Activated naive CD4-positive, alpha-beta T cell treated with anti-CD3 and anti-CD28 coated beads, Interleukin-2, amount 50 U/mL, for 24 hours (primary cell): ENCODE results near the gene PROC.

ENCODE experiments used
- H3K27ac Mint-ChIP-seq: one replicate; pipeline ENCODE4 v1.8.0; 2021; ENCODE audit warnings: mild to moderate bottlenecking, mixed read lengths
- H3K27me3 Mint-ChIP-seq: one replicate; pipeline ENCODE4 v1.8.0; 2021; ENCODE audit warnings: mixed read lengths
- H3K36me3 Mint-ChIP-seq: one replicate; pipeline ENCODE4 v1.8.0; 2021; ENCODE audit warnings: mixed read lengths
- H3K4me1 Mint-ChIP-seq: one replicate; pipeline ENCODE4 v1.8.0; 2021; ENCODE audit warnings: mixed read lengths
- H3K4me3 Mint-ChIP-seq: one replicate; pipeline ENCODE4 v1.8.0; 2021; ENCODE audit warnings: mild to moderate bottlenecking, mixed read lengths
- H3K9me3 Mint-ChIP-seq: one replicate; pipeline ENCODE4 v1.8.0; 2021; ENCODE audit warnings: mixed read lengths

Gene PROC

DNA sequence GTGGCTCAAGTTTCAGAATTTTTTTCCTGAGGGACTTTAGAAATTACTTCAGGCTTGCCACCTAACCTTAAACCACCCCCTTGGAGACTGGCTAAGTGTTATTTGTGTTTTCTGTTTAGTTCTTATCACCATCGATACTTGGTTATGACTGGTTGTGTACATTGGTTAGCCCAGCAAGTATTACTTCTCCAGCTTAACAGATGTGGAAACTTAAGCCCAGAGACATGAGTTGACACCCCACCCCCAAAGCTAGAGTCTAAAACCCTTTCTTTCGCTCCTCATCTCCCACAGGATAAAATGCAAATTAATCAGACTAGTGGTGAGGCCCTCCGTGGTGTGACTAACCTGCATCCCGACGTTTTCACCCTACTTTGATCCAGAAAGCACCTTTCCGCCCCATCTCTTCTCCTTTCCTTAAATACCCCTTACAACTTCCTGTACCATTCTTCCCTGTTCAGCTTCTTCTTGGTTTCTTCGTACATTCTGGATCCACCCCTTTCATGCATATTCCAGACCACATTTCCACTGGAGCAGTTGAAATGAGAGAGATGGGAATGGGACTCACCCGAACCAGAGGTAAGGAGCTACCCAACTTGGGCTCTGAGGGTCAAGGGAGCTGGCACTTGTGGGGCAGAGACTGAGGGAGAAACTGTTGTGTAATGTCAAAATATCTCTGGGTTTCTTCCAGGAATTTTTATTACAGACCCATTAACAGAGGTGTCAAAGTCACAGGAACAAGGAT, 29.6 kb upstream of the PROC start:
- peaks cover 9% of the 10 kb centered on the region for H3K36me3 Mint-ChIP-seq

DNA sequence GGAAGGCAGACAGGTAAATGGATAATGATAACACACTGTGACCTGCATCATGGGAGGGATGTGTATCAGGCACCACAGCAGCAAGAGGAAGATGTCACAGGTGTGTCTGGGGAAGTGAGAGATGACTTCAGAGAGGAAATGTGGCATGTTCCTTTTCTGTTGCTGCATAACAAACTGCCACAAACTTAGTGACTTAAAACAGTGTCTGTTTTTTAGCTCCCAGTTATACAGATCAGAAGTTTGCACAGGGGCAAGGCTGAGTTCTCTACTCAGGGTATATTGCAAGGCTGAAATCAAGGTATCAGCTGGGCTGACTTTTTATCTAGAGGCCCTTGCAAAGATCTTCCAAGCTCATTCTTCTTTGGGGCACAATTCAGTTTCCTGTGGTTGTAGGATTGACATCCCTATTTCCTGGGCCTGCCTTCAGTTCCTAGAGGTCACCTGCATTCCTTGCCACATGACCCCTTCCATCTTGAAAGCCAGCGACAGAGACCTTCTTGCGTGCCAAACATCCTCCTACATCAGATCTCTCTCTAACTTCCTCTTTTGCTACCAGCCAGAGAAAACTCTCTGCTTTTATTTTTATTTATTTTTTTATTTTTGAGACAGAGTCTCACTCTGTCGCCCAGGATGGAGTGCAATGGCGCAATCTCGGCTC, 28.3 kb upstream of the PROC start:
- Mint-ChIP-seq H3K27me3 (no peaks in the 10 kb centered on the region), H3K27ac (peak overlapping the region; percentile 85), H3K9me3 (no peaks in the 10 kb centered on the region), H3K4me3 (peak overlapping the region; percentile 26), H3K36me3 (peaks cover 9% of the 10 kb centered on the region), H3K4me1 (peaks cover 68% of the 10 kb centered on the region)

More for the DNA sequence above, 29.6 kb upstream of the PROC start:
- H3K4me1 Mint-ChIP-seq: peaks cover 77% of the 10 kb centered on the region
- peak overlapping the region; percentile 91 for H3K4me3 Mint-ChIP-seq
- H3K27me3 Mint-ChIP-seq: no peaks in the 10 kb centered on the region
- peak overlapping the region; percentile 97 for H3K27ac Mint-ChIP-seq
- no peaks in the 10 kb centered on the region for H3K9me3 Mint-ChIP-seq

DNA sequence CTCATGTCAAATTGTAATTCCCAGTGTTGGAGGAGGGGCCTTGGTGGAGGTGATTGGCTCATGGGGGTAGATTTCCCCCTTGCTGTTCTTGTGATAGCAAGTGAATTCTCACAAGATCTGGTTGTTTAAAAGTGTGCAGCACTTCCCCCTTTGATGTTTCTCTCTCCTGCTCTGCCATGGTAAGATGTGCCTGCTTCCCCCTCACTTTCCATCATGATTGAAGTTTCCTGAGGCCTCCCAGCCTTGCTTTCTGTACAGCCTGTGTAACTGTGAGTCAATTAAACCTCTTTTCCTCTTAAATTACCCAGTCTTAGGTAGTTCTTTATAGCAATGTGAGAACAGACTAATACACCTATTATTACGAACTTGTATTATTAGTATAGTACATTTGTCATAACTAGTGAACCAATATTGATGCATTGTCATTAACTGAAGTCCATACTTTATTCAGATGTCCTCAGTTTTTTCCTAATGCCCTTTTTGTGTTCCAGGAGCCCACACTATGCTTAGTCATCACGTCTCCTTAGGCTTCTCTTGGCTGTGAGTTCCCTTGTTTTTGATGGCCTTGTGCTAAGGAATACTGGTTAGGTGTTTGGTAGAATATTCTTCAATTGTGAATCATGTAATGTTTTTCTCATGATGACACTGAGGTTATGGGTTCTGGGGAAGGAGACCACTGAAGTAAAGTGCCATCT, 25.9 kb upstream of the PROC start:
- peak overlapping the region; percentile 69 for H3K27ac Mint-ChIP-seq
- H3K9me3 Mint-ChIP-seq: no peaks in the 10 kb centered on the region
- H3K4me1 Mint-ChIP-seq: peaks cover 47% of the 10 kb centered on the region
- peaks cover 11% of the 10 kb centered on the region for H3K36me3 Mint-ChIP-seq
- no peaks in the 10 kb centered on the region for H3K27me3 Mint-ChIP-seq
- H3K4me3 Mint-ChIP-seq: peak overlapping the region; percentile 26

DNA sequence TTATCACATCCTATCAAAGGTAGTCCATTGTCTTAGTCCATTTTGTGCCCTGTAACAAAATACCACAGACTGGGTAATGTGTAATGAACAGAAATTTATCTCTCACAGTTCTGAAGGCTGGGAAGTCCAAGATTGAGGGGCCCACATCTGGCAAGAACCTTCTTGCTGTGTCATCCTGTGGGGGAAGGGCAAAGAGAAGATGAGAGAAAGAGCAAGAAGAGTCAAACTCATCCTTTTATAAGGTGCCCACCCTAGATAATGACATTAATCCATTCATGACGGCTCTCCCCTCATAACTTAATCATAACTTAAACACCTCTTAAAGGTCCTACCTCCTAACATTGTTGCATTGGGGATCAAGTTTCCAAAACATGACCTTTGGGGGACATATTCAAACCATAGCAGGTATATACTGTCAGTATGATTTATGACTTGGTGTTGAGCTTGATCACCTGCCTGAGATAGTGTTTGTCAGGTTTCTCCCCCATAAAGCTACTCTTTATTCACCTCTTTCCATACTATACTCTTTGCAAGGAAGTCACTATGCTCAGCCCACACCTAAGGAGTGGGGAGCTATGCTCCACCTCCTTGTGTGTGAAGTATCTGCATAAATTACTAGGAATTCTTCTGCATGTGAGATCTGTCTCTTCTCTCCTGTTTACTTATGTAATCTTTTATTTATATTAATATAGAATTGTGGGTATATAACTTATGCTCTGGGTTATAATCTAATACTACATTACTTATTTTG, 25.2 kb upstream of the PROC start:
- Mint-ChIP-seq H3K27me3 (no peaks in the 10 kb centered on the region), H3K27ac (peak overlapping the region; percentile 2), H3K4me1 (peaks cover 48% of the 10 kb centered on the region), H3K9me3 (no peaks in the 10 kb centered on the region), H3K36me3 (peaks cover 11% of the 10 kb centered on the region), H3K4me3 (no peak overlapping the region)

DNA sequence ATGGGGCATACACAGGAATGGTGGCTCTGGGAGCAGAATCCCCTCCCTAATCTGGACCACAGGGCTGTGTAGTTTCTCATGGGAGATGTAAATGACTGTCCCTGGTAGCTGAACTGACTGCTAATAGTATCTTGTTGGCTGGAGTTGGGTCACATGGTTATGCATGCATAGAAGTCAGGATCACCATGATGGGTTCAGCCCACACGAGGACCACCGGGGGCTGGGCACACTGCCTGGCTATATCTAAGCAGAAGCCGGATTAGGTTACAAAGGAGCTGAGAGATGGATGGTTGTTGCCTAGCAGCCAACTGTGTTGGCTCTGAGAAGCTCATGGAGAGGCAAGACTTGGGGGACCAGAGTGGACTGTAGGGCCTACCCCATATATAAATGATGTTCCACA, 23.7 kb upstream of the PROC start:
- Mint-ChIP-seq H3K4me1 (peaks cover 38% of the 10 kb centered on the region), H3K9me3 (no peaks in the 10 kb centered on the region), H3K27ac (no peak overlapping the region), H3K4me3 (no peak overlapping the region), H3K27me3 (no peaks in the 10 kb centered on the region), H3K36me3 (peaks cover 11% of the 10 kb centered on the region)

DNA sequence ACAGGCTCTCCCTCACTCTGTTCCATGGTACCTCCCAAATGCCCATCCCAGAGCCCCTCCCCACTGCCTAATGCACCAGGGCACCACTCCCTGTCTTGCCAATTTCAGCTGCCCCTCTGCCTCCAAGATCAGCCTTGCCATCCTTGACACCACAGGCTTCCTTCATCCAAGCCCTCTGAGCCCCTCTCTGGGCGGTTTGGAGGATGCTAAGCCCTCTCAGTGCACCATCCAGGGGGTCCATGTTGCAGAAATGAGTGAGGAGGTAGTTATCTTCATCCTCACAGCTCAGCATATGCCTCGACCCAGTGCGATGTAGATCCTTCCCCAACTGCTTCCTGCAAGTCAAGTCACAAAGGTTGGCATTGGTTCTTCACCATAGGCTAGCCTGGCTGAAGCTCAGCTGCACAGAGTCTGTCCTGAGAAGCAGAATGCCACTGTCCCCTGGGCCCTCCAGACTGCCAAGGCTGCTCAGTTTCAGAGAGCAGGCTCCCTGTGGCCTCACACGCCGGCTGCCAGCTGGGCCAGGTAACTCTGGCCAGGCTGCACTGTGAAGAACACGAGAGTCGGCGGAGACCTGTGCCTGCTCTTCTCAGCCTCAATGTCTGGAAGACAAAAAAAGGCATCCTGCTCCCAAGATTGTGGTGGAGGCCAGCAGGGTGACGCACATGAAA, 20.5 kb upstream of the PROC start:
- no peaks in the 10 kb centered on the region for H3K27me3 Mint-ChIP-seq
- H3K4me3 Mint-ChIP-seq: no peak overlapping the region
- H3K27ac Mint-ChIP-seq: no peak overlapping the region
- H3K4me1 Mint-ChIP-seq: peaks cover 11% of the 10 kb centered on the region
- H3K36me3 Mint-ChIP-seq: peaks cover 5% of the 10 kb centered on the region
- H3K9me3 Mint-ChIP-seq: no peaks in the 10 kb centered on the region

DNA sequence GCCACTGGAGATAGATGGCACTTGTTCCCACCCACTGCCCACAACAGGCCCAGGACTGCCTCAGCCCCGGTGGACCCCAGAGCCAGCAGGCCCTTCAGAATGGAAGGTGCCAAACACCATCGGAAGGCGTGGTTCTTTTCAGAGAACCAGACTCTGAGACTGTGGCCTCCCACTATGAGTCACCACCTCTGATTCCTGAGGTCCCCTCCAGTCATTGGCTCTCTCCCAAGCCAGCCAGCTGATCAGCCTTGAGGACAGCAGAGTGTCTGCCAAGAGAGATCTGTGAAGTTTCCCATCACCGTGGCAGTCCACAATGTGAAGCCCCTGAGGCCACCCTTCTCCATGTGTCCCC, 20.0 kb upstream of the PROC start:
- H3K4me1 Mint-ChIP-seq: peaks cover 6% of the 10 kb centered on the region
- H3K27ac Mint-ChIP-seq: no peak overlapping the region
- no peaks in the 10 kb centered on the region for H3K27me3 Mint-ChIP-seq
- no peaks in the 10 kb centered on the region for H3K9me3 Mint-ChIP-seq
- peaks cover 5% of the 10 kb centered on the region for H3K36me3 Mint-ChIP-seq
- no peak overlapping the region for H3K4me3 Mint-ChIP-seq

DNA sequence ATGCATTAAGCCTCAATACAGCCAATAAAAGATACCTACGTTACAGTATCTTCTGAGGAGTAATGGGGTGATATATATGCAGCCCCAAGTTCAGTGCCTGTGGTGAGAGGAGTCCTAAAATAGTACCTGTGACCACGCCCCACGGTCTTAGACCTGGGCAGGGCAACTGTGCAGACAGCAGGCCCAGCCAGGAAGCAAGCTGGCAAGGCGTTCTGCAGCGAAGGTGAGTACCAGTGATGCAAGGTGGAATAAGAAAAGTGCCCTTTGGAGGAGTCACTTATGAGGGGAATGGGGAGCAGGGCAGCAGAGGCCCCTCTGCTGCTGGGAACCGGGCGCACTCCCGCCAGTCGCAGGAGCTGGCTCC, 17.7 kb upstream of the PROC start:
- Mint-ChIP-seq H3K4me3 (no peak overlapping the region), H3K4me1 (peaks cover 6% of the 10 kb centered on the region), H3K9me3 (no peaks in the 10 kb centered on the region), H3K27me3 (no peaks in the 10 kb centered on the region), H3K36me3 (peaks cover 2% of the 10 kb centered on the region), H3K27ac (no peak overlapping the region)

DNA sequence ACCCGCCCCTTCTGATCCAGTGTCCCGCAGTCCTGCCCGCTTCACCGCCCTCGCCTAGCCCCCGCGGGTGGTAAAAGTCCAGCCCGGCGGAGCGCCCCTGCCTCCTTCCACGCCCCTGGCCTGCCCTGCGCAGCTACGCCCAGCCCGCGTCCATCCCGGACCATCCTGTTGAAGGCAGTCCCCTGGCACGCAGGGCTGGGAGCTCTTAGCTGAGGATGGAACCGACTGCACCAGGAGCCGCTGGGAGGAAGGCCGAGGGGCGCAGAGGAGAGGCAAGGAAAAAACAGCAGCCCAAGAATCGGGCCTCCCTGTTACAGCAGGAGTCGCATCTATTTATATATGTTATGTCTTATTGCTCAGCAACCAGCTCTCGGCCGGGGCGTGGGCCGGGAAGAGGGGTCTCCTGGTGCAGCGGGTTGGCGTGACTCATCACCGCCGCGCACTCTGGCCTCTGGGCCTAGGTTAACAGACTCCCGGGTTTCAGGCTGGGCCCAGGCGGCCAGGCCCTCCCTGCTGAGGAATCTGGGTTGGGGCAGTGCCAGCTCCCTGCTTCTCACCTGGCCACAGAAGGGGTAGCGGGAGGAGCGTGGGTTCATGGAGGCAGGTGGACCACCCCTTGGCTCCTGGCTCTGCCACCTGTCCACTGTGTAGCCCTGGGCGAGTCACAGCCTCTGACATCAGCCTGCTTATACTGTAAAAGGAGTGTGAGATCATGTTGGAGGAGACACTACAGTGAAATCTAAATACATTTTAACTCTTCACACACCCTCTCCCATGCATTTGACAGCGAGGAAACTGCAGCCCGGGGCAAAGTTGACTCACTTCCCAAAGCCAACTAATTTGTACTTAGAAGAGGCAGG, 17.1 kb upstream of the PROC start:
- Mint-ChIP-seq H3K27me3 (no peaks in the 10 kb centered on the region), H3K36me3 (peaks cover 2% of the 10 kb centered on the region), H3K4me3 (no peak overlapping the region), H3K4me1 (peaks cover 6% of the 10 kb centered on the region), H3K9me3 (no peaks in the 10 kb centered on the region), H3K27ac (no peak overlapping the region)

DNA sequence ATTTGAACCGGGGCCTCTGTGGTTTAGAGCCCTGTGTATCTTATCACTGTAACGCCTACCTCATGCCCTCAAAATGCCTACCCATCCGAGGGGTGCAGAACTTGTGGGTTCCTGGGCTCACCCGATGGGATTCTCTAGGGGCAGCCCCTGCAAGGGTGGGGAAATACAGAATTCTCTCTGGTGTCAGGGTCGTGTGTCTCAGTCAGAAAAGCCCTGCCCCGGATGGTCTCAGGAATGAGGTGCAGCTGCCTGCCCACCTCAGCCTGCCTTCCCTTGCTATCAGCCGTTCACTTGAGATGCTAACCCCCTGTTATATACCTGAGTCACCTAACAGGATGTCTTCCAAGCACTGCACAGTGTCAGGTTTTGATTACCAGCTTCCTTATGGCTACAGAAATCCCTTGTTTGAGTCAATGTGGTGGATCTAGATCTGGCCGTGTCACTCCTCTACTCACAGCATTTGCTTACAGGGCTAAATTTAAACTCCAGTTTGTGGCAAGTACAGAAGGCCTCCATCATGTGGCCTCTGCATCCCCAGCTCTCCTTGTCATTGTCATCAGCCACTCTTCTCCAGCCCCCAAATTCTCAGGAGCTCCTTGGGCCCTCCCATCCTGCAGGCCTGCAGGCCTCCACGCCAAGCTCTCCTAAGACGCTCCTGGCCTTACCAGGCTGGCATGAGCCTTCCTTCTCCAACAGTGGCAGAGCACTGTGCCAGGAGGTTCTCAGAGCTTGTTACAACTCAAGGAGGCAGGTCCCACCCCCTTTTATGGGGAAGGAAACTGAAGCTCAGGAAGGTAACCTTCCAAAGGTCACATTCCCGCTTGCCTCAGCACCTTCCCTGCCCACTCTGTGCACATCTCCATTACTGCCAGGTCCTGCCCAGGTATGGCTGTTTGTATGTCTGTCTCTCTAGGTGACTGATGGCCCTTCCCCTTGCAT, 16.2 kb upstream of the PROC start:
- Mint-ChIP-seq H3K27ac (no peak overlapping the region), H3K9me3 (no peaks in the 10 kb centered on the region), H3K4me1 (peaks cover 6% of the 10 kb centered on the region), H3K27me3 (no peaks in the 10 kb centered on the region), H3K36me3 (no peaks in the 10 kb centered on the region), H3K4me3 (no peak overlapping the region)

DNA sequence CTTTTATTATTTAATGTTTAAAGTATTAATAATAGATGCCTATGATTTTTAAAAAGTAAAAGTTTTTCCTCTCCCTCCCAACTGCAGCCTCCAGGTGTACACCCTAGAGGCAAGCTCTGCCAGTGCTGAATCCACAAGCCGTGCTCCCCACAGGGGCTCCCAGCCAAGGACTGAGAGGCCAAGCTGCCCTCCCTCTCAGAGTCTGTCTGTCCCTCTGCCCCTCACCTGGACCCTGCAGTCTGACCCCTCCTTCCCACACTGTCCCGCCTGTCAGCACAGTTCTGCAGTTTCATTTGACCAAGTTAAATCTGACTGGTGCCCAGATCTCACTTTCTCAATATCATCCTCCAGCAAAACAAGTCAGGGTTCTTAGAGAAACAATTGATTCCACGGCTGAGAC, 14.8 kb upstream of the PROC start:
- Mint-ChIP-seq H3K36me3 (no peaks in the 10 kb centered on the region), H3K4me1 (peaks cover 6% of the 10 kb centered on the region), H3K4me3 (no peak overlapping the region), H3K9me3 (no peaks in the 10 kb centered on the region), H3K27ac (no peak overlapping the region), H3K27me3 (no peaks in the 10 kb centered on the region)

DNA sequence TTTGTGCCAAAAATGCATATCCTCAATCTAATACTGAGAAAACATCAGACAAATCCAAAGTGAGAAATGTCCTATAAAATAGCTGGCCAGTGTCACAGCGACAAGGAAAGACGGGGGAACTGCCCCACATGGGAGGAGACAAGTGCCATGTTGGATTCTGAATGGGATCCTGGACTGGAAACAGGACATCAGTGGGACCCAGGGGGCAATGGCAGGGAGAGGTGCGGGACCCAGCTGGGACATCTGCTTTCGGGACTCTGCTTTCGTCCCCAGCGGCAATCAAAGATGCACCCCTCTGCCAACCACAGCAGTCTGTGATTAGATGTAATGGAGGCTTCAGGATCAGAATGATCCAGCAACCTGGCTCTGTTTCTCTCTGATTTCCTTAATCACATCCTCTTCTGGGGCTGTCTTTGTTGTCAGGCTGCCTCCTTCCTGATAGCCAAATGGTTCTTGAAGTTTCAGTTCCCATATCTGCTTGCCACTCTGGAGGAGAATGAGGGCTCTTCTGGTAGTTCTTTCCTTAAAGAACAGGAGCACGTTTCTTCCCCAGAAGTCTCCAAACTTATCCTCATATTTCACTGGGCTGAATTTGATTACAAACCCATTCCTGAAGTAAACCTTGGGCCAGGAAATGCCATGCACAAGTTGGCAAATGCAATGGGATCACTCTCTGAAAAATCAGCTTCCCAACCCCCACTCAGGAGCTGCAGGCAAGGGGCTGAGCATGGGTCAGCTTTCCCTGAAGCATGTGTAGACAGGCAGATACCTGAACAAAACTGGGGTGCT, 13.6 kb upstream of the PROC start:
- no peak overlapping the region for H3K27ac Mint-ChIP-seq
- H3K4me1 Mint-ChIP-seq: peaks cover 9% of the 10 kb centered on the region
- H3K36me3 Mint-ChIP-seq: no peaks in the 10 kb centered on the region
- H3K9me3 Mint-ChIP-seq: no peaks in the 10 kb centered on the region
- no peak overlapping the region for H3K4me3 Mint-ChIP-seq
- no peaks in the 10 kb centered on the region for H3K27me3 Mint-ChIP-seq

DNA sequence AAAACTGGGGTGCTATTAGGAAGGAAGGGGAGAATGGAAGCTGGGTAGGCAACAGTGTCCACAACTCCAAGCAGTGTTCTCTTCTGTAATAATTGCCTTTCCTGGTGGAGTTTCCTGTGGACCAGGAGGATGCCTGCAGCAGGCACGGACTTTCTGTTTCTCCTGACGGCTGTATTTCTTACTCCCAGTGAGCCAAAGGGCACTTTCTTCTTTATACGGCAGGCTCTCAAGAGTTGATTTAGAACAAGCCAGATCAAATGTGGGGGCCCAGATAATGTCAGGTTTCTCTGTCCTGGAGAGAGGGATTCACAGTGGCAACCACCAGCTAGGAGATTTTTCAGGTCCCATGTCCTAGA, 13.0 kb upstream of the PROC start:
- H3K4me1 Mint-ChIP-seq: peaks cover 12% of the 10 kb centered on the region

More for the DNA sequence above, 13.0 kb upstream of the PROC start:
- no peak overlapping the region for H3K4me3 Mint-ChIP-seq
- no peak overlapping the region for H3K27ac Mint-ChIP-seq
- no peaks in the 10 kb centered on the region for H3K27me3 Mint-ChIP-seq
- no peaks in the 10 kb centered on the region for H3K36me3 Mint-ChIP-seq
- no peaks in the 10 kb centered on the region for H3K9me3 Mint-ChIP-seq
